ENCODE data around the gene INTS11.

INTS11 gene

DNA sequence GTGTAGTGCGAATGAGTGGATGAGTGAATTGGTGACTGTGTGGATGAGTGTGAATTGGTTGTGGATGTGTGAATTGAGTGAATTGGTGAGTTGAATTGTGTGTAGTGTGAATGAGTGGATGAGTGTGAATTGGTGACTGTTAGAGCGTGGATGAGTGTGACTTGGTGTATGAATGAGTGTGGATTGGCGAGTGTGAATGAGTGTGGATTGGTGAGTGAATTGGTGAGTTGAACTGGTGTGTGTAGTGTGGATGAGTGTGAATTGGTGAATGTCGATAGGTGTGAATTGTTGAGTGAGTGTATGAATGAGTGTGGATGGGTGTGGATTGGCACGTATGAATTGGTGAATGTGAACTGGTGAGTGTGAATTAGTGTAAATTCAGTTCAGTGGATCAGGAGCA, 42.9 kb upstream of the INTS11 start:
- no peak for ATAC-seq (ENCODE audit: insufficient read depth, low read depth)

GRCh38 chr1:1366699-1367066, 42.2 kb upstream of the INTS11 start:
- Histone ChIP-seq H3K36me3 (ENCODE audit: insufficient read depth, low read length) (peaks cover 6% of the 10 kb centered on the region; the same call in 1 of the 2 replicates), H3K79me2 (ENCODE audit: insufficient read depth, low read length) (no peaks in the 10 kb centered on the region), H3K4me1 (ENCODE audit: insufficient read depth, low read length) (peaks cover 6% of the 10 kb centered on the region), H3K9ac (ENCODE audit: low read depth, low read length) (no peak overlapping the region), H2AFZ (ENCODE audit: low read depth, low read length) (no peak overlapping the region), H3K27me3 (ENCODE audit: insufficient read depth, low read length, poor library complexity) (no peaks in the 10 kb centered on the region), H4K20me1 (ENCODE audit: insufficient read depth, low read length) (peaks cover 6% of the 10 kb centered on the region), H3K4me2 (ENCODE audit: insufficient read depth, low read length) (no peak overlapping the region), H3K27ac (ENCODE audit: low read length) (no peak overlapping the region), H3K4me3 (ENCODE audit: low read depth in 1 of 2, low read length in 2 of 2) (no peak overlapping the region), H3K9me3 (ENCODE audit: insufficient read depth, low read length, severe bottlenecking) (peaks cover 17% of the 10 kb centered on the region)
- no peak for DNase-seq
- TF ChIP-seq, protein P1, sequence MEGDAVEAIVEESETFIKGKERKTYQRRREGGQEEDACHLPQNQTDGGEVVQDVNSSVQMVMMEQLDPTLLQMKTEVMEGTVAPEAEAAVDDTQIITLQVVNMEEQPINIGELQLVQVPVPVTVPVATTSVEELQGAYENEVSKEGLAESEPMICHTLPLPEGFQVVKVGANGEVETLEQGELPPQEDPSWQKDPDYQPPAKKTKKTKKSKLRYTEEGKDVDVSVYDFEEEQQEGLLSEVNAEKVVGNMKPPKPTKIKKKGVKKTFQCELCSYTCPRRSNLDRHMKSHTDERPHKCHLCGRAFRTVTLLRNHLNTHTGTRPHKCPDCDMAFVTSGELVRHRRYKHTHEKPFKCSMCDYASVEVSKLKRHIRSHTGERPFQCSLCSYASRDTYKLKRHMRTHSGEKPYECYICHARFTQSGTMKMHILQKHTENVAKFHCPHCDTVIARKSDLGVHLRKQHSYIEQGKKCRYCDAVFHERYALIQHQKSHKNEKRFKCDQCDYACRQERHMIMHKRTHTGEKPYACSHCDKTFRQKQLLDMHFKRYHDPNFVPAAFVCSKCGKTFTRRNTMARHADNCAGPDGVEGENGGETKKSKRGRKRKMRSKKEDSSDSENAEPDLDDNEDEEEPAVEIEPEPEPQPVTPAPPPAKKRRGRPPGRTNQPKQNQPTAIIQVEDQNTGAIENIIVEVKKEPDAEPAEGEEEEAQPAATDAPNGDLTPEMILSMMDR (IDR thresholded peaks at IDR 0.05; ENCODE audit: borderline replicate concordance, extremely low read depth, low read length, poor library complexity, severe bottlenecking) = no peak
- TF ChIP-seq EZH2 (IDR thresholded peaks at IDR 0.05; ENCODE audit: borderline replicate concordance, low read depth, low read length, severe bottlenecking) = no peak
- ATAC-seq (ENCODE audit: insufficient read depth, low read depth) = no peak

More for the DNA sequence above, 42.9 kb upstream of the INTS11 start:
- Histone ChIP-seq H3K27ac (ENCODE audit: low read length) (no peak overlapping the region), H3K4me1 (ENCODE audit: insufficient read depth, low read length) (peaks cover 12% of the 10 kb centered on the region), H4K20me1 (ENCODE audit: insufficient read depth, low read length) (peaks cover 12% of the 10 kb centered on the region), H3K4me3 (ENCODE audit: low read depth in 1 of 2, low read length in 2 of 2) (no peak overlapping the region), H3K79me2 (ENCODE audit: insufficient read depth, low read length) (no peaks in the 10 kb centered on the region), H2AFZ (ENCODE audit: low read depth, low read length) (no peak overlapping the region), H3K36me3 (ENCODE audit: insufficient read depth, low read length) (peaks cover 10% of the 10 kb centered on the region; the same call in 1 of the 2 replicates), H3K27me3 (ENCODE audit: insufficient read depth, low read length, poor library complexity) (no peaks in the 10 kb centered on the region), H3K9me3 (ENCODE audit: insufficient read depth, low read length, severe bottlenecking) (peaks cover 17% of the 10 kb centered on the region), H3K9ac (ENCODE audit: low read depth, low read length) (no peak overlapping the region), H3K4me2 (ENCODE audit: insufficient read depth, low read length) (no peak overlapping the region)
- TF ChIP-seq EZH2 (IDR thresholded peaks at IDR 0.05; ENCODE audit: borderline replicate concordance, low read depth, low read length, severe bottlenecking) = no peak
- TF ChIP-seq, protein P1 (IDR thresholded peaks at IDR 0.05; ENCODE audit: borderline replicate concordance, extremely low read depth, low read length, poor library complexity, severe bottlenecking) = no peak
- DNase-seq = no peak

DNA sequence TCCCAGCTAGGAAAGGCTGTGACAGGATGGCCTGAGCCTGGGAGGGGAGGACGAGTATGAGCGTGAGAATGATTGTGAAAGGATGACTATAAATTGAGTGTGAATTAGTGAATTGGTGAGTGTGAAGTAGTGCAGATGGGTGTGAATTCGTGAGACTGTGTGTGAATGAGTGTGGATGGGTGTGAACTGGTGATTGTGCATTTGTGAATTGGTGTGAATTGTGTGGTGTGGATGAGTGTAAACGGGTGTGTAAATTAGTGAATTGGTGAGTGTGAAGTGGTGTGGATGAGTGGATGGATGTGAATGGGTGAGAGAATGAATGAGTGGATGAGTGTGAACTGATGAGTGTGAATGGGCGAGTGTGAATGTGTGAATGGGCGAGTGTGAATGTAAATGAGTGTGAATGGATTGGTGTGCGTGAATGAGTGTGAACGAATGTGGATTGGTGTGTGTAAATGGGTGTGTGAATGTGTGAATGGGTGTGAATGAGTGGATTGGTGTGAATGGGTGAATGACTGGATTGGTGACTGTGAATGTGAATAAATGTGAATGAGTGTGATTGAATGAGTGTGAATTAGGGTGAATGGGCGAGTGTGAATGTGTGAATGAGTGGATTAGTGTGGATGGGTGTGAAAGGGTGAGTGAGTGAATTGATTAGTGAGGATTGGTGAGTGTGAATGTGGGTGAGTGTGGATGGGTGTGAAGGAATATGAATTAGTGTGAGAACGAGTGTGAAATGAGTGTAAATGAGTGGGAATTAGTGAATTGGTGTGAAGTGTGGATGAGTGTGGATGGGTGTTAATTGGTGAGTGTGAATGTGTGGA, 41.6 kb upstream of the INTS11 start:
- Histone ChIP-seq H4K20me1 (ENCODE audit: insufficient read depth, low read length) (no peaks in the 10 kb centered on the region; the same call in 1 of the 2 replicates), H3K36me3 (ENCODE audit: insufficient read depth, low read length) (no peaks in the 10 kb centered on the region), H3K9ac (ENCODE audit: low read depth, low read length) (no peak overlapping the region), H2AFZ (ENCODE audit: low read depth, low read length) (no peak overlapping the region), H3K4me3 (ENCODE audit: low read depth in 1 of 2, low read length in 2 of 2) (no peak overlapping the region), H3K9me3 (ENCODE audit: insufficient read depth, low read length, severe bottlenecking) (peaks cover 17% of the 10 kb centered on the region), H3K4me2 (ENCODE audit: insufficient read depth, low read length) (no peak overlapping the region), H3K27ac (ENCODE audit: low read length) (no peak overlapping the region), H3K4me1 (ENCODE audit: insufficient read depth, low read length) (no peaks in the 10 kb centered on the region), H3K79me2 (ENCODE audit: insufficient read depth, low read length) (no peaks in the 10 kb centered on the region), H3K27me3 (ENCODE audit: insufficient read depth, low read length, poor library complexity) (no peaks in the 10 kb centered on the region)
- DNase-seq = no peak
- no peak for TF ChIP-seq EZH2 (IDR thresholded peaks at IDR 0.05; ENCODE audit: borderline replicate concordance, low read depth, low read length, severe bottlenecking)
- TF ChIP-seq, protein P1 (IDR thresholded peaks at IDR 0.05; ENCODE audit: borderline replicate concordance, extremely low read depth, low read length, poor library complexity, severe bottlenecking) = no peak
- no peak for ATAC-seq (ENCODE audit: insufficient read depth, low read depth)
